ENCODE data around the gene GRID2. TPM values are rescaled to one million over a fixed set of nuclear protein-coding genes. Genes with fewer than 3 reads are reported as not detected.

The GRID2 gene
- total RNA-seq, 2 donors from 2014 or later, result 27.3 to 40.4 TPM

DNA sequence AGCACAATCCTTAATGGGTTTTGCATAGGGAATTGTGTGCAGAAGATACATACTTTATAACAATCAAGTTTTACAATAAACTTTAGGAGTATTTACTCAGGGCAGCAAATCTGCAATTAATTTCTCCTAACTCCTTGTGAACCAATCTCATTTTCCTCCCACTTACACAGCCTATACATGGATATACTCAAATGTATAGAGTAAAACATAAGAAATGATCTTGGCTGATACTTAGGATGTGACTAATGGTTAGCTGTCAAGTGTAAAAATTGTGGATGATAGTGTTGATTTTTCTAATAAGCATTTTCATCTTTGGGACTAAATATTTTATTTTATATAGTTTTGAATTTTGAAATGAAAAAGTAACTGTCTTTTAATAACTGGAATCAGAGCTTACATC lies 759.6 kb downstream of the GRID2 start:
- Histone ChIP-seq H3K9me3 (ENCODE audit: control insufficient read depth, low read length) (no peaks in the 10 kb centered on the region), H3K36me3 (ENCODE audit: control insufficient read depth, insufficient read depth, low read length) (no peaks in the 10 kb centered on the region), H3K27me3 (ENCODE audit: control insufficient read depth, insufficient read depth, low read length, poor library complexity, severe bottlenecking) (no peaks in the 10 kb centered on the region), H3K4me3 (ENCODE audit: low read length) (no peak overlapping the region), H3K27ac (ENCODE audit: low read depth, low read length) (no peak overlapping the region), H3K9ac (ENCODE audit: extremely low read depth, low read length, poor library complexity, severe bottlenecking) (no peak overlapping the region), H3K4me1 (ENCODE audit: control insufficient read depth, insufficient read depth, low read length) (no peaks in the 10 kb centered on the region)
- H3K9me3 Mint-ChIP-seq, result no peaks in the 10 kb centered on the region
- no peak for DNase-seq
- TF ChIP-seq, protein P1, sequence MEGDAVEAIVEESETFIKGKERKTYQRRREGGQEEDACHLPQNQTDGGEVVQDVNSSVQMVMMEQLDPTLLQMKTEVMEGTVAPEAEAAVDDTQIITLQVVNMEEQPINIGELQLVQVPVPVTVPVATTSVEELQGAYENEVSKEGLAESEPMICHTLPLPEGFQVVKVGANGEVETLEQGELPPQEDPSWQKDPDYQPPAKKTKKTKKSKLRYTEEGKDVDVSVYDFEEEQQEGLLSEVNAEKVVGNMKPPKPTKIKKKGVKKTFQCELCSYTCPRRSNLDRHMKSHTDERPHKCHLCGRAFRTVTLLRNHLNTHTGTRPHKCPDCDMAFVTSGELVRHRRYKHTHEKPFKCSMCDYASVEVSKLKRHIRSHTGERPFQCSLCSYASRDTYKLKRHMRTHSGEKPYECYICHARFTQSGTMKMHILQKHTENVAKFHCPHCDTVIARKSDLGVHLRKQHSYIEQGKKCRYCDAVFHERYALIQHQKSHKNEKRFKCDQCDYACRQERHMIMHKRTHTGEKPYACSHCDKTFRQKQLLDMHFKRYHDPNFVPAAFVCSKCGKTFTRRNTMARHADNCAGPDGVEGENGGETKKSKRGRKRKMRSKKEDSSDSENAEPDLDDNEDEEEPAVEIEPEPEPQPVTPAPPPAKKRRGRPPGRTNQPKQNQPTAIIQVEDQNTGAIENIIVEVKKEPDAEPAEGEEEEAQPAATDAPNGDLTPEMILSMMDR (conservative IDR thresholded peaks at IDR 0.05), result no peak
- no peak overlapping the region for H3K4me3 Mint-ChIP-seq
- H3K27ac Mint-ChIP-seq, result no peak overlapping the region
- peaks cover 2% of the 10 kb centered on the region for H3K4me1 Mint-ChIP-seq
- H3K27me3 Mint-ChIP-seq (ENCODE audit: insufficient read depth), result no peaks in the 10 kb centered on the region
- H3K36me3 Mint-ChIP-seq (ENCODE audit: low read depth), result no peaks in the 10 kb centered on the region

DNA sequence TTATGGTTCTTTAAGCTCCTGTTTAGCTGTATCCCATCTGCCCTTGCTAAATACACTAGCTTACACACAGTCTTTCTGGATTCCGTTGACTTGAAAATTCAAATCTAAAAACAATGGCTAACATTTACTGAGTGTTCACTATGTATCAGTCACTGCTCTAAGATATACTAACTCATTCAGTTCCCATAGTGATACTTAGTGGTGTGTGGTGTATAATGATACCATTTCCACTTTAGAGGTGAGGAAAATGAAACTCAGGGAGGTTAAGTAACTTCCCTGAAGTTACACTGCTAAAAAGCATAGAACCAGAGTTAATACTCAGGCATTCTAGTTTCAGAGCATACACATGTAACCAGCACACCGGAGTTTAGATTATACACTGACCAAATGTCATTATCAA lies 762.0 kb downstream of the GRID2 start:
- DNase-seq, result no peak
- Histone ChIP-seq H3K9me3 (ENCODE audit: control insufficient read depth, low read length) (no peaks in the 10 kb centered on the region), H3K36me3 (ENCODE audit: control insufficient read depth, insufficient read depth, low read length) (no peaks in the 10 kb centered on the region), H3K27me3 (ENCODE audit: control insufficient read depth, insufficient read depth, low read length, poor library complexity, severe bottlenecking) (no peaks in the 10 kb centered on the region), H3K9ac (ENCODE audit: extremely low read depth, low read length, poor library complexity, severe bottlenecking) (no peak overlapping the region), H3K4me1 (ENCODE audit: control insufficient read depth, insufficient read depth, low read length) (no peaks in the 10 kb centered on the region), H3K4me3 (ENCODE audit: low read length) (no peak overlapping the region), H3K27ac (ENCODE audit: low read depth, low read length) (no peak overlapping the region)
- Mint-ChIP-seq H3K9me3 (no peaks in the 10 kb centered on the region), H3K4me1 (peaks cover 2% of the 10 kb centered on the region), H3K36me3 (ENCODE audit: low read depth) (no peaks in the 10 kb centered on the region), H3K27ac (no peak overlapping the region), H3K4me3 (no peak overlapping the region), H3K27me3 (ENCODE audit: insufficient read depth) (no peaks in the 10 kb centered on the region)
- TF ChIP-seq, protein P1 (conservative IDR thresholded peaks at IDR 0.05), result no peak
- 86 to 95% methylated on average over 1 to 2 of the region's 2 CpGs for WGBS, 2 experiments (ENCODE audit: insufficient coverage in 1 of 2, insufficient read length in 1 of 2)

DNA sequence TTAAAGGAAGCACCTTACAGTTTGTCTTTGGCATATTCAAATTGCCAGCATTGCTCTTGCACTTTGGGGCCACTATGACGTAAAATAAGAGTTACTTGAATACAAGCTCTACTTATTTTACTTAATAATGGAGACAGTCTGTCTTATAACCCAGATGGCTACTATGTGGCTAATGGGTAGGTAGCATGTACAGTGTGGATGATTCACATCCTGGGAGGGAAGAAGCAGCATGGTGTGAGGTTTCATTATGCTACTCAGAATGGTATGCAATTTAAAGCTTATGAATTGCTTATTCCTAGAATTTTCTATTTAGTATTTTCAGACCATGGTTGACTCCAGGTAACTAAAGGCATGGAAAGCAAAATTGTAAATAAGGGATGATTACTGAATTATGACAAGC lies 763.0 kb downstream of the GRID2 start:
- H3K27me3 Mint-ChIP-seq (ENCODE audit: insufficient read depth), result no peaks in the 10 kb centered on the region
- no peak overlapping the region for H3K4me3 Mint-ChIP-seq
- H3K4me1 Mint-ChIP-seq, result peaks cover 2% of the 10 kb centered on the region
- WGBS, 2 experiments (ENCODE audit: insufficient coverage in 1 of 2, insufficient read length in 1 of 2), result 88% methylated on average over 1 of the region's 1 CpG; no CpG with 5 or more reads in 1 of the 2 experiments
- H3K36me3 ChIP-seq (ENCODE audit: control insufficient read depth, insufficient read depth, low read length), result no peaks in the 10 kb centered on the region
- DNase-seq, result no peak
- H3K4me3 ChIP-seq (ENCODE audit: low read length), result no peak overlapping the region
- TF ChIP-seq, protein P1 (conservative IDR thresholded peaks at IDR 0.05), result no peak
- H3K27ac ChIP-seq (ENCODE audit: low read depth, low read length), result no peak overlapping the region
- no peaks in the 10 kb centered on the region for H3K27me3 ChIP-seq (ENCODE audit: control insufficient read depth, insufficient read depth, low read length, poor library complexity, severe bottlenecking)
- H3K36me3 Mint-ChIP-seq (ENCODE audit: low read depth), result no peaks in the 10 kb centered on the region
- H3K9me3 Mint-ChIP-seq, result no peaks in the 10 kb centered on the region
- no peaks in the 10 kb centered on the region for H3K9me3 ChIP-seq (ENCODE audit: control insufficient read depth, low read length)
- no peak overlapping the region for H3K27ac Mint-ChIP-seq
- no peaks in the 10 kb centered on the region for H3K4me1 ChIP-seq (ENCODE audit: control insufficient read depth, insufficient read depth, low read length)
- H3K9ac ChIP-seq (ENCODE audit: extremely low read depth, low read length, poor library complexity, severe bottlenecking), result no peak overlapping the region
